ENCODE data around the gene FBXO33. TPM values are rescaled to one million over a fixed set of nuclear protein-coding genes. Genes with fewer than 3 reads are reported as not detected.

Gene FBXO33
- total RNA-seq, 4 donors from 2014 or later: 6.2 to 15.8 (median 8.5) TPM

GRCh38 chr14:39369029-39369428 is 63.2 kb downstream of the FBXO33 start:
- TF ChIP-seq CTCF (IDR thresholded peaks at IDR 0.05) (no peak), POLR2A (IDR thresholded peaks at IDR 0.05) (no peak)

GRCh38 chr14:39368261-39368959 is 63.8 kb downstream of the FBXO33 start:
- H3K27ac ChIP-seq: no peak overlapping the region
- no peaks in the 10 kb centered on the region for H3K4me1 ChIP-seq
- no peak overlapping the region for H3K4me3 ChIP-seq
- no peaks in the 10 kb centered on the region for H3K27me3 ChIP-seq
- DNase-seq: no peak
- H3K36me3 ChIP-seq: peaks cover 0 to 10% (median 0%) of the 10 kb centered on the region in 3 donors
- H3K9me3 ChIP-seq: no peaks in the 10 kb centered on the region
- TF ChIP-seq CTCF (IDR thresholded peaks at IDR 0.05): peak in 3 of 6 experiments; percentile 30 to 35 (median 34)
- no peak for TF ChIP-seq POLR2A (IDR thresholded peaks at IDR 0.05)

More at GRCh38 chr14:39369029-39369428, 63.2 kb downstream of the FBXO33 start:
- H3K27me3 ChIP-seq: no peaks in the 10 kb centered on the region
- H3K4me1 ChIP-seq: no peaks in the 10 kb centered on the region
- no peak for DNase-seq
- peaks cover 0 to 10% (median 0%) of the 10 kb centered on the region in 3 donors for H3K36me3 ChIP-seq
- H3K9me3 ChIP-seq: no peaks in the 10 kb centered on the region
- H3K27ac ChIP-seq: no peak overlapping the region
- no peak overlapping the region for H3K4me3 ChIP-seq

GRCh38 chr14:39367387-39367751 is 64.9 kb downstream of the FBXO33 start:
- no peaks in the 10 kb centered on the region for H3K27me3 ChIP-seq
- H3K27ac ChIP-seq: no peak overlapping the region
- peaks cover 0 to 10% (median 0%) of the 10 kb centered on the region in 3 donors for H3K36me3 ChIP-seq
- DNase-seq: no peak
- no peak overlapping the region for H3K4me3 ChIP-seq
- no peaks in the 10 kb centered on the region for H3K4me1 ChIP-seq
- no peak for TF ChIP-seq POLR2A (IDR thresholded peaks at IDR 0.05)
- no peak for TF ChIP-seq CTCF (IDR thresholded peaks at IDR 0.05)
- H3K9me3 ChIP-seq: no peaks in the 10 kb centered on the region

- H3K27me3 ChIP-seq: no peaks in the 10 kb centered on the region
- no peak for TF ChIP-seq CTCF (IDR thresholded peaks at IDR 0.05)
- no peak for TF ChIP-seq POLR2A (IDR thresholded peaks at IDR 0.05)
- H3K36me3 ChIP-seq: peaks cover 0 to 10% (median 0%) of the 10 kb centered on the region in 3 donors
- no peaks in the 10 kb centered on the region for H3K9me3 ChIP-seq
- no peak overlapping the region for H3K4me3 ChIP-seq
- no peak for DNase-seq
- H3K4me1 ChIP-seq: no peaks in the 10 kb centered on the region
- no peak overlapping the region for H3K27ac ChIP-seq
Measured at GRCh38 chr14:39366460-39367386, 65.5 kb downstream of the FBXO33 start.

GRCh38 chr14:39365354-39365753 is 66.9 kb downstream of the FBXO33 start:
- H3K27me3 ChIP-seq: no peaks in the 10 kb centered on the region
- no peak overlapping the region for H3K4me3 ChIP-seq
- H3K4me1 ChIP-seq: no peaks in the 10 kb centered on the region
- no peak for DNase-seq
- TF ChIP-seq CTCF (IDR thresholded peaks at IDR 0.05) (no peak), POLR2A (IDR thresholded peaks at IDR 0.05) (no peak)
- H3K9me3 ChIP-seq: no peaks in the 10 kb centered on the region
- peaks cover 0 to 8% (median 0%) of the 10 kb centered on the region in 3 donors for H3K36me3 ChIP-seq
- no peak overlapping the region for H3K27ac ChIP-seq
